ENCODE results near the gene POLR3H.

The POLR3H gene

DNA sequence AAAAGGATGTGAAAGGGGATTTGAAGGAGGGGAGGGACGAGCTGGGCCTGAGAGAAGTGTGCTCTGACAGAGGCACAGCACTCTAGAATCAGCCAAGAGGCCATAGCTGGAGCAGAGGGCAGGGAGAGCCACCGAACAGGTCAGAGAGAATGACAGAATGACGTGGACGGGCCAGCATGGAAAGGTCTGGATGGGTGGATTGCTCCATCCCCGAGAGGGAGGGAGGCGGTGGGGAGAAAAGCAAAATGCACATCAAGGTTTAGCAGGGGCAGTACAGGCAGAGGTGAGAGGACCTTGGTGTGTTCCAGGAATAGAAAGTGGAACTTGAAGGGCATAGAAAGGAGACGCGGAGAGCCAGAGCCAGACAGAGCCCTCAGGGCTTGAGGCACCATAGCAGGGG is 38.4 kb upstream of the POLR3H start:
- no peak for DNase-seq (ENCODE audit: low read depth in 1 of 2, low spot score in 1 of 2)
- Histone ChIP-seq H3K27me3 (ENCODE audit: insufficient read depth, poor library complexity, severe bottlenecking) (no peaks in the 10 kb centered on the region), H3K4me3 (replicated peaks; ENCODE audit: insufficient read depth, low read length) (no peak overlapping the region), H3K27ac (replicated peaks) (no peak overlapping the region)
- TF ChIP-seq SPI1 (IDR thresholded peaks at IDR 0.05; ENCODE audit: borderline replicate concordance, low read depth) (no peak), GABPA (IDR thresholded peaks at IDR 0.05; ENCODE audit: low read depth) (no peak)

DNA sequence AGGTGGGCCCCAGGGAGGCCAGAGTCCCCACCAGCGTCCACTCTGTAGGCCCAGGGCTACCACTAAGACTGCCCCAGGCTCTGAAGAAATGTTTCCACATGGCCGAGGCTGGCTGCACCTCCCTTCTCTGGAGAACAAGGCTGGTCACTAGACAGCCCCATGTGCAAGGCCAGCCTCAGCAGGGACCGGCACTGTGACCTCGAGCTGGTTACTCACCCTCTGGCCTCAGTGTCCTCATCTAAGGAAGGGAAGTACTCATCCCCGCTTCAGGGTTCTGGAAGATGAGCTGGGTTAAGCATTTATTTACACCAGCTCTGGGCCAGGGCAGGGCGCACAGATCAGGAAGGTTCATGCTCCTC is 35.7 kb upstream of the POLR3H start:
- no peak for DNase-seq (ENCODE audit: low read depth in 1 of 2, low spot score in 1 of 2)
- H3K4me3 ChIP-seq (replicated peaks; ENCODE audit: insufficient read depth, low read length): no peak overlapping the region
- no peaks in the 10 kb centered on the region for H3K27me3 ChIP-seq (ENCODE audit: insufficient read depth, poor library complexity, severe bottlenecking)
- TF ChIP-seq SPI1 (IDR thresholded peaks at IDR 0.05; ENCODE audit: borderline replicate concordance, low read depth): no peak
- TF ChIP-seq POLR2AphosphoS5 (IDR thresholded peaks at IDR 0.05; ENCODE audit: low read depth): no peak
- no peak for TF ChIP-seq GABPA (IDR thresholded peaks at IDR 0.05; ENCODE audit: low read depth)
- TF ChIP-seq, protein P1, sequence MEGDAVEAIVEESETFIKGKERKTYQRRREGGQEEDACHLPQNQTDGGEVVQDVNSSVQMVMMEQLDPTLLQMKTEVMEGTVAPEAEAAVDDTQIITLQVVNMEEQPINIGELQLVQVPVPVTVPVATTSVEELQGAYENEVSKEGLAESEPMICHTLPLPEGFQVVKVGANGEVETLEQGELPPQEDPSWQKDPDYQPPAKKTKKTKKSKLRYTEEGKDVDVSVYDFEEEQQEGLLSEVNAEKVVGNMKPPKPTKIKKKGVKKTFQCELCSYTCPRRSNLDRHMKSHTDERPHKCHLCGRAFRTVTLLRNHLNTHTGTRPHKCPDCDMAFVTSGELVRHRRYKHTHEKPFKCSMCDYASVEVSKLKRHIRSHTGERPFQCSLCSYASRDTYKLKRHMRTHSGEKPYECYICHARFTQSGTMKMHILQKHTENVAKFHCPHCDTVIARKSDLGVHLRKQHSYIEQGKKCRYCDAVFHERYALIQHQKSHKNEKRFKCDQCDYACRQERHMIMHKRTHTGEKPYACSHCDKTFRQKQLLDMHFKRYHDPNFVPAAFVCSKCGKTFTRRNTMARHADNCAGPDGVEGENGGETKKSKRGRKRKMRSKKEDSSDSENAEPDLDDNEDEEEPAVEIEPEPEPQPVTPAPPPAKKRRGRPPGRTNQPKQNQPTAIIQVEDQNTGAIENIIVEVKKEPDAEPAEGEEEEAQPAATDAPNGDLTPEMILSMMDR (IDR thresholded peaks at IDR 0.05; ENCODE audit: insufficient read depth, low read length): no peak
- TF ChIP-seq, protein P2, sequence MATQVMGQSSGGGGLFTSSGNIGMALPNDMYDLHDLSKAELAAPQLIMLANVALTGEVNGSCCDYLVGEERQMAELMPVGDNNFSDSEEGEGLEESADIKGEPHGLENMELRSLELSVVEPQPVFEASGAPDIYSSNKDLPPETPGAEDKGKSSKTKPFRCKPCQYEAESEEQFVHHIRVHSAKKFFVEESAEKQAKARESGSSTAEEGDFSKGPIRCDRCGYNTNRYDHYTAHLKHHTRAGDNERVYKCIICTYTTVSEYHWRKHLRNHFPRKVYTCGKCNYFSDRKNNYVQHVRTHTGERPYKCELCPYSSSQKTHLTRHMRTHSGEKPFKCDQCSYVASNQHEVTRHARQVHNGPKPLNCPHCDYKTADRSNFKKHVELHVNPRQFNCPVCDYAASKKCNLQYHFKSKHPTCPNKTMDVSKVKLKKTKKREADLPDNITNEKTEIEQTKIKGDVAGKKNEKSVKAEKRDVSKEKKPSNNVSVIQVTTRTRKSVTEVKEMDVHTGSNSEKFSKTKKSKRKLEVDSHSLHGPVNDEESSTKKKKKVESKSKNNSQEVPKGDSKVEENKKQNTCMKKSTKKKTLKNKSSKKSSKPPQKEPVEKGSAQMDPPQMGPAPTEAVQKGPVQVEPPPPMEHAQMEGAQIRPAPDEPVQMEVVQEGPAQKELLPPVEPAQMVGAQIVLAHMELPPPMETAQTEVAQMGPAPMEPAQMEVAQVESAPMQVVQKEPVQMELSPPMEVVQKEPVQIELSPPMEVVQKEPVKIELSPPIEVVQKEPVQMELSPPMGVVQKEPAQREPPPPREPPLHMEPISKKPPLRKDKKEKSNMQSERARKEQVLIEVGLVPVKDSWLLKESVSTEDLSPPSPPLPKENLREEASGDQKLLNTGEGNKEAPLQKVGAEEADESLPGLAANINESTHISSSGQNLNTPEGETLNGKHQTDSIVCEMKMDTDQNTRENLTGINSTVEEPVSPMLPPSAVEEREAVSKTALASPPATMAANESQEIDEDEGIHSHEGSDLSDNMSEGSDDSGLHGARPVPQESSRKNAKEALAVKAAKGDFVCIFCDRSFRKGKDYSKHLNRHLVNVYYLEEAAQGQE (IDR thresholded peaks at IDR 0.05; ENCODE audit: insufficient replicate concordance, low read depth): no peak
- no peak overlapping the region for H3K27ac ChIP-seq (replicated peaks)

DNA sequence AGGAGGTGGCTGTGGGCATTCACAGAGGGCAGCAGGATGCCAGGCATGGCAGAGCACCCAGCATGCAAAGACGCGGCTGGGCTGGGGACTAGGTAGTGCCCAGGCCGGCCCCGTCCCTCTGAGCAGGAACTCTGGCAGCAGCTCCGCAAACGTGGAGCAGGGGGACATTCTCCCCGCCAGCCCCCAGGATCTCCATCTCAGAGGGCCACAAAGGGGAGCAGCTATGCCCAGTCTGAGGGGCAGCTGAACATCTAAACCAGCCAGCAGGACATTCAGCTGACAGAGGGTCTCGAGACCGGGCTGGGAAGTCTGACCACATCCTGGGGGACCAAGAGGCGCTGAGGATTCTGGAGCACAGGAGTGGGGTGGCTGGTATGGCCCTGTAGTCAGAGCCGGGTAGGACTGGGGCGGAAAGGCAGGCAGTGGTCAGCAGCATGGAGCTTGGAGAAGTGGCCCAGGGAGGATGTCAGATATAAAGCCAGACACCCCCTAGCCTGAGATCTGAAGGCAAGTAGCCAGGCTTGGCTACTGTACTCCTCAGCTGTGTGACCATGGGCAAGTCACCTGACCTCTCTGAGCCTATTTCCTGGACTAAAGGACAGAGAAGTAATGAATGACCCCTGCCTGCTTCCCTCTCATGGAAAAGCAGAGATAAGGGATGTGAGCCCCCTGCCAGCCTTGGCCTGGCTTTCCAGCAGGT is 35.2 kb upstream of the POLR3H start:
- Histone ChIP-seq H3K27ac (replicated peaks) (no peak overlapping the region), H3K4me3 (replicated peaks; ENCODE audit: insufficient read depth, low read length) (no peak overlapping the region), H3K27me3 (ENCODE audit: insufficient read depth, poor library complexity, severe bottlenecking) (no peaks in the 10 kb centered on the region)
- TF ChIP-seq, protein P1 (IDR thresholded peaks at IDR 0.05; ENCODE audit: insufficient read depth, low read length): no peak
- TF ChIP-seq, protein P2 (IDR thresholded peaks at IDR 0.05; ENCODE audit: insufficient replicate concordance, low read depth): no peak
- TF ChIP-seq GABPA (IDR thresholded peaks at IDR 0.05; ENCODE audit: low read depth) (no peak), SPI1 (IDR thresholded peaks at IDR 0.05; ENCODE audit: borderline replicate concordance, low read depth) (no peak), POLR2AphosphoS5 (IDR thresholded peaks at IDR 0.05; ENCODE audit: low read depth) (no peak)
- DNase-seq (ENCODE audit: low read depth in 1 of 2, low spot score in 1 of 2): no peak

DNA sequence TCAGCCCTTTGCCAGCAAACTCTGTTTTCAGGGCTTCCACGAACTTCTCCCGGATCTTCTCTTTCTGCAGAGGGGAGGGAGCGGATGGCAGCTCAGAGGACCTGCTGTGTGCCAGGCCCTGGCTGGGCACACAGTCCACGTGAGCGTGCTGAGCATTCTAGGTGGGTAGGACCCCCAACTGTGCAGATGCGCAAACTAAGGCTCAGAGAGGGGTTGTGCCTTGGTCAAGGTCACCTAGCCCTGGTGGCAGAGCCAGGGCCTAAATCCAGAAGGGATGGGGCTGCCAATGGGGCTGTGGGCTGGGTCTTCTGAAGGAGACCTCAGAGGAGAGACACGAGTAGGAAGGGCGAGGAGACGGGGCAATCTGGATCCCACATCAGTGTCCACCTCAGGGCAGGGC is 34.5 kb upstream of the POLR3H start:
- H3K4me3 ChIP-seq (replicated peaks; ENCODE audit: insufficient read depth, low read length): no peak overlapping the region
- no peaks in the 10 kb centered on the region for H3K27me3 ChIP-seq (ENCODE audit: insufficient read depth, poor library complexity, severe bottlenecking)
- DNase-seq (ENCODE audit: low read depth in 1 of 2, low spot score in 1 of 2): no peak
- H3K27ac ChIP-seq (replicated peaks): no peak overlapping the region
- TF ChIP-seq POLR2AphosphoS5 (IDR thresholded peaks at IDR 0.05; ENCODE audit: low read depth) (no peak), SPI1 (IDR thresholded peaks at IDR 0.05; ENCODE audit: borderline replicate concordance, low read depth) (no peak), GABPA (IDR thresholded peaks at IDR 0.05; ENCODE audit: low read depth) (no peak)
- TF ChIP-seq, protein P1 (IDR thresholded peaks at IDR 0.05; ENCODE audit: insufficient read depth, low read length): no peak
- TF ChIP-seq, protein P2 (IDR thresholded peaks at IDR 0.05; ENCODE audit: insufficient replicate concordance, low read depth): no peak
